Measurements from ENCODE around the gene CXXC5. TPM values are rescaled to one million over a fixed set of nuclear protein-coding genes. Genes with fewer than 3 reads are reported as not detected.

The CXXC5 gene
- total and polyA plus RNA-seq, 9 of the 15 experiments (the other 6 are each of a cell fraction or from before 2014, with no cell fraction given) = 1.9 to 123 (median 45.8) TPM

DNA sequence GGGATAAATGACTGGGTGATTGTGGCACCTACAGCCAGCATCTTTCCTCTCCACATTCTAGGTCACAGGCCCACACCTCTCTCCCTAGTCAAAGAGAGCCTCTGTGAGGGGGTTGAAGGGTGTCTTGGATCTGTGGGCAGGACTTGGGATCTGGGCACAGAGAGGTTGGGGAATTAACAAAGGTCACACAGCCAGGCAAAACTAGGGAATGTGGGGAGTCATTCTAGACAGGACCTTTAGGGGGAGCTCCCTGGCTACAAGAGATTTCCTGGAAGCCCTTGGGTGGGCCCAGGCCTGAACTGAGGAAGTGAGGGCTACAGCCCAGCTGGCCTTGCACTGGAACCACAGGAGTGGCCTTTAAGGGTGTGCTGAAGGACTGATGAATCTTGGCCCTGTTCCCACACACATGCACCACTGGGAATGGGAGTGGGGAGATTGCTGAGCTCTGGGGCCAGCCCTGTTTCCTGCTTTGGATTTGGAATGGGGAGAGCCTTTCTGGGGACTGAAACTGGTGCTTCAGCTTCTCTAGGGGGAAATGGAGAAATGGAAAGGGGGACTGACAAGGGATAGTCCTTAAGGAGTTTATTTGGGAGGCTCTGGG, 12.4 kb upstream of the CXXC5 start (continued):
- TF ChIP-seq RAD21 (CRISPR knock-in tag; conservative IDR thresholded peaks at IDR 0.05 in 1 of 2, IDR thresholded peaks at IDR 0.05 in 1 of 2) (peak; percentile 87 to 94), ESRRB (CRISPR knock-in tag; IDR thresholded peaks at IDR 0.05; ENCODE audit: borderline replicate concordance) (no peak), SRF (CRISPR knock-in tag; IDR thresholded peaks at IDR 0.05) (peak in 1 of 2 experiments; percentile 10; a peak in 1 of 4 replicates), HNRNPL (IDR thresholded peaks at IDR 0.05; ENCODE audit: low read depth, low read length) (no peak), ZNF57 (CRISPR knock-in tag; IDR thresholded peaks at IDR 0.05) (no peak), ZFP36 (IDR thresholded peaks at IDR 0.05; ENCODE audit: low read depth, low read length, partially characterized antibody) (peak; percentile 99), ZC3H4 (CRISPR knock-in tag; IDR thresholded peaks at IDR 0.05; ENCODE audit: borderline replicate concordance) (no peak), MED1 (CRISPR knock-in tag; IDR thresholded peaks at IDR 0.05; ENCODE audit: borderline replicate concordance) (no peak), ZNF77 (CRISPR knock-in tag; IDR thresholded peaks at IDR 0.05) (no peak), NRF1 (conservative IDR thresholded peaks at IDR 0.05 in 1 of 2, IDR thresholded peaks at IDR 0.05 in 1 of 2) (0 out of 4 replicates have a peak, but pooled peaks of 1 of the 2 experiments have one; percentile 19), ARID2 (IDR thresholded peaks at IDR 0.05) (peak; percentile 62; the same call in 1 of the 2 replicates), RCOR1 (IDR thresholded peaks at IDR 0.05; ENCODE audit: borderline replicate concordance in 1 of 2, low read depth in 2 of 2, low read length in 2 of 2) (peak in 1 of 2 experiments; percentile 93; a peak in 3 of 4 replicates)
- TF ChIP-seq, protein P1, sequence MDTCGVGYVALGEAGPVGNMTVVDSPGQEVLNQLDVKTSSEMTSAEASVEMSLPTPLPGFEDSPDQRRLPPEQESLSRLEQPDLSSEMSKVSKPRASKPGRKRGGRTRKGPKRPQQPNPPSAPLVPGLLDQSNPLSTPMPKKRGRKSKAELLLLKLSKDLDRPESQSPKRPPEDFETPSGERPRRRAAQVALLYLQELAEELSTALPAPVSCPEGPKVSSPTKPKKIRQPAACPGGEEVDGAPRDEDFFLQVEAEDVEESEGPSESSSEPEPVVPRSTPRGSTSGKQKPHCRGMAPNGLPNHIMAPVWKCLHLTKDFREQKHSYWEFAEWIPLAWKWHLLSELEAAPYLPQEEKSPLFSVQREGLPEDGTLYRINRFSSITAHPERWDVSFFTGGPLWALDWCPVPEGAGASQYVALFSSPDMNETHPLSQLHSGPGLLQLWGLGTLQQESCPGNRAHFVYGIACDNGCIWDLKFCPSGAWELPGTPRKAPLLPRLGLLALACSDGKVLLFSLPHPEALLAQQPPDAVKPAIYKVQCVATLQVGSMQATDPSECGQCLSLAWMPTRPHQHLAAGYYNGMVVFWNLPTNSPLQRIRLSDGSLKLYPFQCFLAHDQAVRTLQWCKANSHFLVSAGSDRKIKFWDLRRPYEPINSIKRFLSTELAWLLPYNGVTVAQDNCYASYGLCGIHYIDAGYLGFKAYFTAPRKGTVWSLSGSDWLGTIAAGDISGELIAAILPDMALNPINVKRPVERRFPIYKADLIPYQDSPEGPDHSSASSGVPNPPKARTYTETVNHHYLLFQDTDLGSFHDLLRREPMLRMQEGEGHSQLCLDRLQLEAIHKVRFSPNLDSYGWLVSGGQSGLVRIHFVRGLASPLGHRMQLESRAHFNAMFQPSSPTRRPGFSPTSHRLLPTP (IDR thresholded peaks at IDR 0.05; ENCODE audit: borderline replicate concordance, extremely low read depth, insufficient read length) = no peak
- TF ChIP-seq, protein P2, sequence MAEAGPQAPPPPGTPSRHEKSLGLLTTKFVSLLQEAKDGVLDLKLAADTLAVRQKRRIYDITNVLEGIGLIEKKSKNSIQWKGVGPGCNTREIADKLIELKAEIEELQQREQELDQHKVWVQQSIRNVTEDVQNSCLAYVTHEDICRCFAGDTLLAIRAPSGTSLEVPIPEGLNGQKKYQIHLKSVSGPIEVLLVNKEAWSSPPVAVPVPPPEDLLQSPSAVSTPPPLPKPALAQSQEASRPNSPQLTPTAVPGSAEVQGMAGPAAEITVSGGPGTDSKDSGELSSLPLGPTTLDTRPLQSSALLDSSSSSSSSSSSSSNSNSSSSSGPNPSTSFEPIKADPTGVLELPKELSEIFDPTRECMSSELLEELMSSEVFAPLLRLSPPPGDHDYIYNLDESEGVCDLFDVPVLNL (CRISPR knock-in tag; IDR thresholded peaks at IDR 0.05; ENCODE audit: low read depth) = no peak
- TF ChIP-seq, protein P3, sequence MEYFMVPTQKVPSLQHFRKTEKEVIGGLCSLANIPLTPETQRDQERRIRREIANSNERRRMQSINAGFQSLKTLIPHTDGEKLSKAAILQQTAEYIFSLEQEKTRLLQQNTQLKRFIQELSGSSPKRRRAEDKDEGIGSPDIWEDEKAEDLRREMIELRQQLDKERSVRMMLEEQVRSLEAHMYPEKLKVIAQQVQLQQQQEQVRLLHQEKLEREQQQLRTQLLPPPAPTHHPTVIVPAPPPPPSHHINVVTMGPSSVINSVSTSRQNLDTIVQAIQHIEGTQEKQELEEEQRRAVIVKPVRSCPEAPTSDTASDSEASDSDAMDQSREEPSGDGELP (CRISPR knock-in tag; IDR thresholded peaks at IDR 0.05; ENCODE audit: borderline replicate concordance) = peak; percentile 99
- TF ChIP-seq, protein P4, sequence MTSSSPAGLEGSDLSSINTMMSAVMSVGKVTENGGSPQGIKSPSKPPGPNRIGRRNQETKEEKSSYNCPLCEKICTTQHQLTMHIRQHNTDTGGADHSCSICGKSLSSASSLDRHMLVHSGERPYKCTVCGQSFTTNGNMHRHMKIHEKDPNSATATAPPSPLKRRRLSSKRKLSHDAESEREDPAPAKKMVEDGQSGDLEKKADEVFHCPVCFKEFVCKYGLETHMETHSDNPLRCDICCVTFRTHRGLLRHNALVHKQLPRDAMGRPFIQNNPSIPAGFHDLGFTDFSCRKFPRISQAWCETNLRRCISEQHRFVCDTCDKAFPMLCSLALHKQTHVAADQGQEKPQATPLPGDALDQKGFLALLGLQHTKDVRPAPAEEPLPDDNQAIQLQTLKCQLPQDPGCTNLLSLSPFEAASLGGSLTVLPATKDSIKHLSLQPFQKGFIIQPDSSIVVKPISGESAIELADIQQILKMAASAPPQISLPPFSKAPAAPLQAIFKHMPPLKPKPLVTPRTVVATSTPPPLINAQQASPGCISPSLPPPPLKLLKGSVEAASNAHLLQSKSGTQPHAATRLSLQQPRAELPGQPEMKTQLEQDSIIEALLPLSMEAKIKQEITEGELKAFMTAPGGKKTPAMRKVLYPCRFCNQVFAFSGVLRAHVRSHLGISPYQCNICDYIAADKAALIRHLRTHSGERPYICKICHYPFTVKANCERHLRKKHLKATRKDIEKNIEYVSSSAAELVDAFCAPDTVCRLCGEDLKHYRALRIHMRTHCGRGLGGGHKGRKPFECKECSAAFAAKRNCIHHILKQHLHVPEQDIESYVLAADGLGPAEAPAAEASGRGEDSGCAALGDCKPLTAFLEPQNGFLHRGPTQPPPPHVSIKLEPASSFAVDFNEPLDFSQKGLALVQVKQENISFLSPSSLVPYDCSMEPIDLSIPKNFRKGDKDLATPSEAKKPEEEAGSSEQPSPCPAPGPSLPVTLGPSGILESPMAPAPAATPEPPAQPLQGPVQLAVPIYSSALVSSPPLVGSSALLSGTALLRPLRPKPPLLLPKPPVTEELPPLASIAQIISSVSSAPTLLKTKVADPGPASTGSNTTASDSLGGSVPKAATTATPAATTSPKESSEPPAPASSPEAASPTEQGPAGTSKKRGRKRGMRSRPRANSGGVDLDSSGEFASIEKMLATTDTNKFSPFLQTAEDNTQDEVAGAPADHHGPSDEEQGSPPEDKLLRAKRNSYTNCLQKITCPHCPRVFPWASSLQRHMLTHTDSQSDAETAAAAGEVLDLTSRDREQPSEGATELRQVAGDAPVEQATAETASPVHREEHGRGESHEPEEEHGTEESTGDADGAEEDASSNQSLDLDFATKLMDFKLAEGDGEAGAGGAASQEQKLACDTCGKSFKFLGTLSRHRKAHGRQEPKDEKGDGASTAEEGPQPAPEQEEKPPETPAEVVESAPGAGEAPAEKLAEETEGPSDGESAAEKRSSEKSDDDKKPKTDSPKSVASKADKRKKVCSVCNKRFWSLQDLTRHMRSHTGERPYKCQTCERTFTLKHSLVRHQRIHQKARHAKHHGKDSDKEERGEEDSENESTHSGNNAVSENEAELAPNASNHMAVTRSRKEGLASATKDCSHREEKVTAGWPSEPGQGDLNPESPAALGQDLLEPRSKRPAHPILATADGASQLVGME (CRISPR knock-in tag; IDR thresholded peaks at IDR 0.05) = no peak

Measured in K562 (cell line).